ENCODE measurements around the gene FNDC3A.

GRCh38 chr13:49213539-49213938 is 237.8 kb downstream of the FNDC3A start:
- no peak for TF ChIP-seq NFIC (IDR thresholded peaks at IDR 0.05)
- TF ChIP-seq TEAD4 (IDR thresholded peaks at IDR 0.05): no peak
- no peak for TF ChIP-seq REST (IDR thresholded peaks at IDR 0.05; ENCODE audit: low read depth)
- no peak for TF ChIP-seq EGR1 (IDR thresholded peaks at IDR 0.05)
- no peak for TF ChIP-seq EP300 (IDR thresholded peaks at IDR 0.05; ENCODE audit: borderline replicate concordance)
- TF ChIP-seq ZBTB7A (IDR thresholded peaks at IDR 0.05; ENCODE audit: low read depth): no peak
